Stimulated activated CD8-positive, alpha-beta memory T cell treated with anti-CD3 and anti-CD28 coated beads, Interleukin-4, amount 100 ng/mL, for 48 hours (primary cell): Measurements from ENCODE around the gene SEMA3D.

Experiments used
- DNase-seq: peaks from one replicate; pipeline ENCODE4 v3.0.0-alpha.2; 2020

Gene SEMA3D

GRCh38 chr7:85186521-85187241 lies at the start of gene SEMA3D:
SEMA3D (minus strand) TSS chr7:85187056; CDS start chr7:85121891, 65,165 bp downstream.
- DNase-seq: peak; percentile 33

DNA sequence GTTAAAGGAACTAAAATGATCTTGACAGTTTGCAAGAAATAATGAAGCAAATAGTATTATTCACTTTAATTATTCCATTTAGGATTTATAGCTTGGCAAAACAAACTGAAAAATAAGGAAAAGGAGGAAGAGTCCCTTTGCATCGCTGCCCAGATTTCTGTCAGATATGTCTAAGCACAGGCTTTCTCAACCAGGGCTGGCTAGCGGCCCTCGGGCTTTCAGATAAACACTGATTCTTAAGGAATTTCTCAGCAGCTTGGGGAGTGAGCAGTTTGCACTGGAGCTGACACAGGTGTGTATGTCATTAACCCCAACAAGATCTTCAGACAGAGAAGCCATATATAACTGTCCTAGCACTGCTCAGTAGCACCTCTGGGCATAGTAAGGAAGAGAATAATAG lies 47.9 kb upstream of the SEMA3D start:
- DNase-seq: no peak

GRCh38 chr7:85232068-85232467 lies 45.2 kb upstream of the SEMA3D start:
- DNase-seq: no peak

- no peak for DNase-seq
These were observed 43.8 kb upstream of the SEMA3D start for GRCh38 chr7:85230623-85231022.

DNA sequence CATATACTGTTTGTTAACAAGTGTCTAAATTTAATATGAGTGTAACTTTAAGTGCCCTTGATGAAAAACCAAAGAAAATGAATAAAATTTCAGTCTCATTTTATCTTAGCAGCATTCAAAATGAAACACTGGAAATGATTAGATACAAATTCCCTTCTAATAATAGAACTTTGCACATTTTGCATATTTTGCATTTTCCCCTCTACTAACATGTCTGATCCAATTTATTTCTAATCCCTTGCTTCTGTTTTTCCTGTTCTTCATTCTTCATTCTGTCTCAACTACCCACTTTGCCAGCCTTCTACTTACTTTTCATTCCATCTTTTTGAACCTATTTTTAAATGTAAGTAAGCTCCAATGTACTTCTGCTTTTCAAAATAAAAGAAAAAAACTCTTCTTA lies 42.7 kb upstream of the SEMA3D start:
- DNase-seq: no peak

DNA sequence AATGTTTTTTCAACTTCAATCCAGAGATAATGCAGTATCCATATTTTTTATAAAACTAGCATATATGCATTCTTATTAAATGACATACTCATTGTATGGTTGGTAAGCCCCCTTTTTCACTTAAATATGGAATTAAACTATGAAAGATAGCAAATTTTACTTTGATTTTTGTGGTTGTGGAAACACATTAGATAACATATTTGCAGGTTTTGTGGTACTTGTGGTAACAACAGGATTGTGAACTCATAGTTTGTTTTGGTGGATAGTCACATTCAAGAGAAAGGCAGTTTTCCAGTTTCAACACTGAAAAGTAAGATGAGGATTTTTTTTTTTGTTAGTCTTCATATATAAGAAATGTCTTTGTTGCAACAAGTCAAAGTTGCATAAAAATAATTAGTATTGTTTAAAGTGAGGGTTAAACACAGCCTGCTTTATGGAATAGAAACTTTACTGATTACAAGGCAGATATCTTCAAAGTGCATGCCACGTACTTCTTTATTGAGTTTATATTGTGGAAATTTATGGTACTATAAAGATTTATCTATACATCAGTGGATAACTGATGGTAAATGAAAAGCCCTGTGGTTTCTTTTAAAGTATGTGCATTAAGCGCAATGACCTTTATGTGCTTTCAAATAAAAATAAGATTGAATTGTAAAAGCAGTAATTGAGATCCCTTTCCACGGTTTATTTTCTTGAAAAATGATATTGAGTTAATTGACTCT lies 39.7 kb upstream of the SEMA3D start:
- DNase-seq: no peak

DNA sequence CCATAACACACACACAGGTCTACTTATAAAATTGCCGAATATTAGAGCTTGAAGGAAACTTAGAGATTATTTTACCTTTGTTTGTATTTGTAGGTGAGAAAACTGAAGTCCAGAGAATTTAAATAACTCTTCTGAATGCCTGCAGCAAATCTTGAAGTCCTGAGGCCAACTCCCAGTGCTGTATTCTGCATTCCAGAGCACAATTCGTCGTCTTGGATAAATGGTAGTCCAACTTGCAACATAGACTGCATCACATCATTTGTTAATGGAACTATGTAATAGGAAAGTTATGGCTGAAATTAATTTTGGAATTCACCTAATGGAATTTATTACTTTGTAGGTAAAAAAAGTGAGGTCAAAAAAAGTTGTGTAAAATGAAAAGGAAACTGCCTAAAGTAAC lies 37.3 kb upstream of the SEMA3D start:
- DNase-seq: no peak

DNA sequence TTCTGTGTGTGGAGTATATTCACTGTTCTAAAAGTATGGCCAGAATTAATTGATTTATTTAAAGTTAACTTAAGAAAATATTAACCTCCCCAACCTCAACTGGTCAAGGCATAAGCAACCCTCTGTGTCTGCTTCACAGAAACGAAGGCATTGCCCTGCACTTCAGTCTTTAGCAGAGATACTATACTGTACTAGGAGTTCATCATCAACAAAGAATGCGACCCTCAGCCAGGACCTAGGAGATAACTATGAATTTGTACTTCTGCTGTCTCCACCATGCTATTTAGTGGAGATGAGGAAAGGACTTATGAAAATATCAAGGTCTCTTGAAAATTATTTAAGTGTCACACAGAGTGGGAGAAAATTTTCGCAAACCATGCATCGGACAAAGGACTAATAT lies 35.7 kb upstream of the SEMA3D start:
- DNase-seq: no peak

DNA sequence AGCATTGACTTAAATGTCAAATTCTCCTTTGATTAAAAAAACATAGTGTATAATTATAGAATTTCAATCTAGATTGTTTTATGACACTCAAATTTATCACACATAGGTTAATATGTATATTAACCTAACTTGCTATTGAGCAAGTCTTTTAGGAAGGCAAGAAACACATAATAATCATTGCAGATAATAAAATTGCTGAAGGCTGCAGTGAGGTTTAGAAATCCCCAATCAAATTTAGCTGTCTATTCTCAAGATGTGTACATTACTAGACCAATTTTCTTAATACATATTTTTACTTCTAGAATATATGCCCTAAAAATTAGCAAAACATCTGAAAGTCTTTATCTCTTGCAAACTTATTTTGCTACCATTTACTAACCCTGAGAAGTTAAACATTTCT lies 34.9 kb upstream of the SEMA3D start:
- DNase-seq: no peak

DNA sequence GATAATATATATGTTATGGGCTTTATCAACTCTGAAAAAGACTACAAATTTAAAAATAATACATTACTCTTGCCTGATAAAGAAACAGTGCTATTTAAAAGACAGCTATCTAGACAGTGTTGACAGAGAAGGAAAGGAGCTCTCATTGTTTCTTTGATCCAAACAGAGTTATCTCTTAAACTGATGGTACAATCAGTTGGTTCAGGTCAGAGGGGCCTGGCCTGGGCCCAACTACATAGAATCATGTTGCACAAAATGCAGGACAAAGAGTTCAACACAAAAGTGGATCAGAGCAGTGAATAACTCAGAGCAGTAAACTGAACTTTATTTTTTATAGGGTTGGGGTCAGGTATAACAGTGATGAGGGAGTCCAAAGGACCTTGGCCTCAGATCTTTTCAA lies 33.8 kb upstream of the SEMA3D start:
- DNase-seq: no peak

GRCh38 chr7:85220023-85220422 lies 33.2 kb upstream of the SEMA3D start:
- no peak for DNase-seq

- no peak for DNase-seq
These were observed 30.2 kb upstream of the SEMA3D start for GRCh38 chr7:85217085-85217484.

DNA sequence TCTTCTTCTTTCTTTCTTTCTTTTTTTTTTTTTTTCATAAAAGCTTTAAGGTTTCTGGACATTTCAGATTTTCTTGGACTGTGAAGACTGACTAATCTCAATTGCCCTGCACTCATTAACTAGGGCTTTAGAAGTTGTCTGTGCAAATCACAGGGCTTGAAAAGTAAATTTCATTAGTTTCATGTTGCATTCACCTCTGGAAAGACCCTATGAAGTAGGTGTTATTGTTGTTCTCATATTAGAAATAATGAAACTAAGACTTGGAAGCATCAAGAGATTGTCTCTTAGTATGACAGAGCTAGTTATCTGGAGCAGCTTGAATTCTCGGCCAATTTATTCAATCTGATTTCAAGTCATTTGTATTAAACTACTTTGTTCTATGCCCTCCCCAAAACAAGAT lies 28.2 kb upstream of the SEMA3D start:
- no peak for DNase-seq

DNA sequence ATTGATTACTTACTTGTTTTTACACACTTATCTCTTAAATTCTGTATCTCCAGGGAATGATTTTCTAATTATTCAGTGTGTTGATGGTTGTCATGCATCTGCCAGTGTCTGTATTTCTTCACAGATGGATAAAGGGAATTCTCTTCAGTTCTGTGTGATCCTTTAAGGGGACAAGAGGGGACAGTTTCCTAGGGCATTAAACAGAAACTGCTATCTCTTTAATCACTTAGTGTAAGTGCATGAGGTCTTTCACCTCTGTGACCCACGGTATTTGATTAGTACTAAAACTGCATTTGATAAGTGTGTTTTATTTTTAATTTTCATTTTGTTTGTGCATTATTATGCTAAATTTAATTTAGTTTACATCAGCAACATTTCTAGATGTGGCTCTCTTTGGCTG lies 26.6 kb upstream of the SEMA3D start:
- no peak for DNase-seq

- DNase-seq: no peak
These were observed 18.9 kb upstream of the SEMA3D start for GRCh38 chr7:85205754-85206153.

DNA sequence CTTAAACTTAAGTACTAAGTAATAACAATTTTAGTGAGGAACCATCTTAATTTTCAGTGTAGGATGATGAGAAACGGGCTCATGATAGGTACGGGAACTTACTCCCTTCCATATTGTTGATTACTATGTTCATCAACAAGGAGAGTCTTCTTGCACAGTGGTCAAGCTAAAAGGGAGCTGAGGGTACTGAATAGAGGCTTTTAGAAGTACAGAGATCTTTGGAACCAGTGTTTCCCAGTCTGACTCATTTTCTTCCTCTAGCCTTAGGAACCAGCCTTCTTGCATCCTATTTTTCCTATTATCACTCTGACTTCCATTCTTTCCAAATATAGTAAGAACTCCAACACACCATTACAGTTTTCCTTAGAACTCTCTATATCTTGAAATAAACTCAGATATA lies 17.6 kb upstream of the SEMA3D start:
- DNase-seq: no peak

- DNase-seq: no peak
These were observed 17.2 kb upstream of the SEMA3D start for GRCh38 chr7:85204061-85204460.

- DNase-seq: no peak
These were observed 14.4 kb upstream of the SEMA3D start for GRCh38 chr7:85201209-85201608.

DNA sequence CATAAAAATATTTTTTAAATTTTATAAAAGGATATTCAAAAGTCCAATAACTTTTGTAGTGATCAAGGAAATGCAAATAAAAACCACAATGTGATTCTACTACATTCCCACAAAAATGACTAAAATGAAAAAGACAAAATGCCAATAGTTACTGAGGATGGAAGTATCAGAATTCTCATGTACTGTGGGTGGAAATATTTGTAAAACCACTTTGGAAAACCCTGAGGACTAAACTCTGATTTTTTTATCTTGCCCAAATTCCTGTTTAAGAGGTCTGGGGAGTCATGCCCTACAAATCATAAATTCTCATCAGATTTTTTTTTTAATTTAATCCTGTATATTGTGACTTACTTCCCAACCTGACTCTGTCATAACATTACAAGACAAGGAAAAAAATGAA lies 9.8 kb upstream of the SEMA3D start:
- DNase-seq: no peak

GRCh38 chr7:85191383-85191782 lies 4.5 kb upstream of the SEMA3D start:
- no peak for DNase-seq

- DNase-seq: no peak
These were observed 754 bp downstream of the SEMA3D start for GRCh38 chr7:85186083-85186520.

DNA sequence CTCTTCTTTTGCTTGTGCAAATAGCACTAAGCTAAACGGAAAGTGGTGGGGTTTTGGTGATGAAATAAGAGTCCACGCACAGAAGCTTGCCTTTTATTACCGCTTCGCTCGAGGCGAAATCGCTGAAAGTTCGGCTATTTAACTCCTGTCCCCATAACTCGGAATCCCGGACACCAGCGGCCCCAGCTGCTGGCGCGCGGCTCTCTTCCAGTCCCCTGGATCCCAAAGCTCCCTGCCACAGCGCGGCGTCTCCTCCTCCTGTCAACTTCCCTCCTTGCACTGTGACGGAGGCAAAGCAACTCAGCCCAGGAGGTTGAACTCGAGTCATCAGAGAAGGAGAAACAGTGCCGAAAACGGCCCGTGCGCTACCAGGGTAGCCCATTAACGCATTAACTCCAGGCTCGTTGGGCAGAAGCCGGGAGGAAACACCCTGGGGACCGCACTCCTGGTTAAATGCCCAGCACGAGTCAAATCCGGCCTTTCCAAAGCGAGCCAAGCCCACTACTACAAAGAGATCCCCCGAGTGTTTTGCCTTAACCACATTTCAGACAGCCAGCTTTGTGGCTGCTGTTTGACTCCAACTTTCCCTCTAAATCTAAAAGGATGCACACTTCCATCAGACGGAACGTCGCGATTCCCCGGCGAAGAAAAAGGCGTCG lies 1.3 kb downstream of the SEMA3D start:
- DNase-seq: no peak

- DNase-seq: no peak
These were observed 2.0 kb downstream of the SEMA3D start for GRCh38 chr7:85184599-85185423.
